ENCODE measurements around the gene LAMA3.

LAMA3 gene

DNA sequence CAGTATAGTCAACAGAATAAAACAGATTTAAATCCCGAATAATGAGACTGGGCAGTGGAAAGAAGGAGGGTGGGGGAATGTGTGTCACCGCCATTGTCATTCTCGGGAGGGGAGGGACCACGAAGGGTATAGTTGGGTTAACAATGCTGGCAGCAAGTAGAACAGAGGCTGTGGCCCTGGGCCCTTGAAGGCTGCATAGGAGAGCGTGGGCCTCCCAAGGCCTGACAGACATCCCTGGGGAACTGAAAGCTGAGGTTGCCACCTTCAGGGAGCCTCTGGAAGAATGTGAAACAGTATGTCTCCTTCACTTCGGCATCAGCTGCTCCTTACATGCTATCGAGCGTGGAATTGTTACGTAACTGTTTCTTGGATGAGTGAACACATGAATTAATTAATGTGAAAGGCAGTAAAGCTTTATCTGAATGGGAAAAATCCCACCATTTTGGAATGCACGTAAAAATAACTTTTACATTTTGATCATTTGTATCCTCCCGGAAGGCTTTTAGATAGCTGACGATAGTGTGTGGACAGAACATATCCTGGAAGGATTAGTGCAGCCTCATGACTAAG lies 232.5 kb downstream of the LAMA3 start:
- no peak for DNase-seq (ENCODE audit: low spot score)
- no peak for TF ChIP-seq CTCF (IDR thresholded peaks at IDR 0.05; ENCODE audit: extremely low read depth, missing control alignments)

GRCh38 chr18:23922939-23923338 lies 233.7 kb downstream of the LAMA3 start:
- TF ChIP-seq CTCF (IDR thresholded peaks at IDR 0.05; ENCODE audit: extremely low read depth, missing control alignments): no peak
- no peak for DNase-seq (ENCODE audit: low spot score)

- no peak for TF ChIP-seq CTCF (IDR thresholded peaks at IDR 0.05; ENCODE audit: extremely low read depth, missing control alignments)
- no peak for DNase-seq (ENCODE audit: low spot score)
Measured at GRCh38 chr18:23924813-23925212, 235.6 kb downstream of the LAMA3 start.

DNA sequence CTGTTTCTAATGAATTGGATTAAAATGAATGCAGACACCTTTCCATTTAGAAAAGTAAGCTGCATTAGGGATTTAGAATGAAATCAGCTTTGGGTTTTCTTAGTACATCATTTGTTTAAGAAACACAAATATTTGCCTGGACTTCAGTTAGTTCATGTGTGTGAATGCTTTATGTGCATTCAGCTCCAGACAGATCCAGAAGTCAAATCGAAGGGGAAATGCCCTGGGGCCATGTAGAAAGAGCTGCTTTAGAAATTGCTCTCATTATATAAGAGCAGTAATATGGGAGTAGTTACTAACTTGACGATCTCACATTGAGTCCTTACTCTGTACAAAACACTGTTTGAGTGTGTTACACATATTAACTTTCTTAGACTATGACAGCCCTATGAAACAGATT lies 237.3 kb downstream of the LAMA3 start:
- DNase-seq (ENCODE audit: low spot score): no peak
- no peak for TF ChIP-seq CTCF (IDR thresholded peaks at IDR 0.05; ENCODE audit: extremely low read depth, missing control alignments)

DNA sequence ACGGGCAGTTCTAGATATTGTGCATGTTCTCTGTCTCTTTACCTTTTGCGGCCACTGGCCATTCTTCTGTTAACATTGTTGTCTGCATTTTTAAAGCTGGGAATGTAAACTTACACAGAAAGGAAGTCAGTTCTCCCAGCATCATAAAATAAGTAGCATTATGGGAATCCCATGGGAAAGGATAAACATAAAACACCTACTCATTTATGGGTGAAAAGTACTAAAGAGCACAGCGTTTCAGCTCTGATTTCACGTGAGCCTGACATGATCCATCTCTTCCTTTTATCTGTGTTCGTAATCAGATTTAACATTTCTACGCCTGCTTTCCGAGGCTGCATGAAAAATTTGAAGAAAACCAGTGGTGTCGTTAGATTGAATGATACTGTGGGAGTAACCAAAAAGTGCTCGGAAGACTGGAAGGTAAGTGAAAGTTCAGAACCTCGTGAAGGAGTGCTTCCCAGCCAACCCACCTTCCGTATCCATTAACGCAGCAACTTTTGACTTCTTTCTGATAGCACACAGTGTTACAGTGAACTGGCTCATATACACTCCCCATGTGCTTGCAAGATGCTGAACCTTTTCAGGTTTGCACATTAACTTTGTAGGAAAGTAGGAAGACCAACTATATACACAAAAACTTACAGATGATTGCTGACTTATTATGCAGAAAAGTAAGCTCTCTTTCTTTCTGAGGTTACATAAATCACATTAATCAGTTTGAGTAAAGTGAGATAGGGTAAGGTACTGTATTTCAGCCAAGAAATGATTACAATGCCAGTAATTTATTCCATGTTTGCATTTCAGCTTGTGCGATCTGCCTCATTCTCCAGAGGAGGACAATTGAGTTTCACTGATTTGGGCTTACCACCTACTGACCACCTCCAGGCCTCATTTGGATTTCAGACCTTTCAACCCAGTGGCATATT lies 238.8 kb downstream of the LAMA3 start:
- DNase-seq (ENCODE audit: low spot score): no peak
- no peak for TF ChIP-seq CTCF (IDR thresholded peaks at IDR 0.05; ENCODE audit: extremely low read depth, missing control alignments)

DNA sequence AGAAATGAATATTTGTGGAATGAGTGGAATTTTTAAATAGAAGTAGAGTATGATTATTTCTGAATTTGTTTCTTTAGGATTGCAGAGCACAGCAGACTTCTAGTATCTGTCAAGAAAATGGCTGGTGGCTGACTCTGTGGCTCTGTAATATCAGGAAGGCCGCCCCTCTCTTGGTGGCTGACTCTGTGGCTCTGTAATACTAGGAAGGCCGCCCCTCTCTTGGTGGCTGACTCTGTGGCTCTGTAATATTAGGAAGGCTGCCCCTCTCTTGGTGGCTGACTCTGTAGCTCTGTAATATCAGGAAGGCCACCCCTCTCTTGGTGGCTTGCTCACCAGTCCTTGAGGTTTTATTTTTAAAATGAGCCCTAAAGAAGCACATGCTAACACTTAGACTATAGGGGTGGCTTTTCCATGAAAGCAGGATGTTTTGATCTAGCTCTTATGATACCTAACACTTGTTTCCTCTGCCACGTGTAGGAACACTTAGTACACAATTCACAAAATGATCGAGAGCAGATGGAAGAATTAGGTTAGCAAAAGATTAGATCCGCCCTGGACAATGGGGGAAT lies 240.2 kb downstream of the LAMA3 start:
- TF ChIP-seq CTCF (IDR thresholded peaks at IDR 0.05; ENCODE audit: extremely low read depth, missing control alignments): no peak
- no peak for DNase-seq (ENCODE audit: low spot score)

DNA sequence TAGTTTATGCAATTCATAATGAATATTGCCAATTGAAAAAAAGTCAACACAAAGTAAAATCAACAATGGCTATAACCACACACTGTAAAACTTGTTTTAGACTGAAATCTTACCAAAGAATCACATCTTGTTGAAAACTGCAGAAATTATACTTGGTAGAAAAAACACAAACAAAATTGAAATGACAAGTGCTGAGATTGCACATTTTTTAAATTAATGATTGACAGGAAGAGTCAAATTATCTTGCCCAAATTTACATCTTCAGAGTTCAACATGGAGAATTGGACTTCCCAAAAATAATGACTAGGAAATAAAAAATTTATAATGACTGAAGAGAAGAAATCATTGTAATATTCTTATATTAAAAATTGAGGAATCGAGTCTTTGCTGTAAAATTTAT lies 240.7 kb downstream of the LAMA3 start:
- DNase-seq (ENCODE audit: low spot score): no peak
- TF ChIP-seq CTCF (IDR thresholded peaks at IDR 0.05; ENCODE audit: extremely low read depth, missing control alignments): no peak
